GM18867 (cell line): ENCODE data around the gene ZRANB1.
"Not testable (repeated sequence)": the region's sequence is repeated elsewhere in the genome, so short reads cannot be mapped to it uniquely, and the experiment has no call there.

Experiments
- ATAC-seq: cut with Tn5 transposase; IDR thresholded peaks from one replicate; pipeline ENCODE4 v1.9.1; 2021; ENCODE audit warnings: mild to moderate bottlenecking, moderate library complexity; ENCODE audit not compliant: unreplicated experiment

The ZRANB1 gene

GRCh38 chr10:124941823-124942222 is at the start of gene ZRANB1:
TSS of gene ZRANB1 (plus strand) at chr10:124942123. CDS start at chr10:124942494, 371 bp downstream.
- ATAC-seq, result no peak

GRCh38 chr10:124892905-124893304 is 49.0 kb upstream of the ZRANB1 start:
- ATAC-seq, result no peak

GRCh38 chr10:124894569-124895215 is 47.2 kb upstream of the ZRANB1 start:
- ATAC-seq, result no peak

GRCh38 chr10:124896751-124897150 is 45.2 kb upstream of the ZRANB1 start:
- ATAC-seq, result no peak

- ATAC-seq, result no peak
Measured at GRCh38 chr10:124898471-124898870, 43.5 kb upstream of the ZRANB1 start.

GRCh38 chr10:124899151-124899550 is 42.8 kb upstream of the ZRANB1 start:
- no peak for ATAC-seq

- ATAC-seq, result no peak
Measured at GRCh38 chr10:124902462-124902861, 39.5 kb upstream of the ZRANB1 start.

- ATAC-seq, result no peak
Measured at GRCh38 chr10:124903111-124903510, 38.8 kb upstream of the ZRANB1 start.

- no peak for ATAC-seq
Measured at GRCh38 chr10:124904796-124905195, 37.1 kb upstream of the ZRANB1 start.

- ATAC-seq, result no peak
Measured at GRCh38 chr10:124906551-124907001, 35.3 kb upstream of the ZRANB1 start.

GRCh38 chr10:124909563-124909962 is 32.4 kb upstream of the ZRANB1 start:
- ATAC-seq, result no peak

GRCh38 chr10:124911124-124912067 is 30.5 kb upstream of the ZRANB1 start:
- no peak for ATAC-seq

GRCh38 chr10:124912101-124912886 is 29.6 kb upstream of the ZRANB1 start:
- no peak for ATAC-seq

GRCh38 chr10:124913167-124913566 is 28.8 kb upstream of the ZRANB1 start:
- ATAC-seq, result no peak

GRCh38 chr10:124914398-124914797 is 27.5 kb upstream of the ZRANB1 start:
- ATAC-seq, result not testable (repeated sequence)

GRCh38 chr10:124916098-124916584 is 25.8 kb upstream of the ZRANB1 start:
- peak; percentile 3 for ATAC-seq

- ATAC-seq, result peak; percentile 92
Measured at GRCh38 chr10:124916585-124917427, 25.1 kb upstream of the ZRANB1 start.

GRCh38 chr10:124917428-124918190 is 24.3 kb upstream of the ZRANB1 start:
- no peak for ATAC-seq

GRCh38 chr10:124918191-124918830 is 23.6 kb upstream of the ZRANB1 start:
- no peak for ATAC-seq
